Activated gamma-delta T cell (primary cell): Measurements from ENCODE around the gene RPS6KA6.
"Not testable (repeated sequence)": the region's sequence is repeated elsewhere in the genome, so short reads cannot be mapped to it uniquely, and the experiment has no call there.

Experiments
- DNase-seq: peaks from one replicate; lab custom pipeline; 2025; lab: John Stamatoyannopoulos, UW

Gene RPS6KA6

DNA sequence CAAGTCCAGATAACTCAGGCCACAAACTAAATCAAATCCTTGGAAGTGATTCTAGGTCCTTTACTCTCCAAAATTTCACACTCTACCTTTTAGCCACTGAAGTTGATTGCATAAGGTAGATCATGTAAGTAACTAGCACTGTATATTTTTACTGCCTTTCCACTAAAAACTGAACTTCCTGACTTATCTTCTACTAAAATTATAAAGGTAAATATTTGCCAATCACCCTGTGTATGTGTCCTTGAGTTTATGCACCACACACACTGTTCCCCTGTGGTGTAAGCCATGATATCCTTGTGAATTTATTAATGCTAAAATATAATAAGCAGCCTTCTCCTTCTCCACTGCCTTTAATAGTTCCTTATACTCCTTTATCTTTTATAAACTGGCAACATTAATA is 25.6 kb downstream of the RPS6KA6 start:
- DNase-seq = no peak

DNA sequence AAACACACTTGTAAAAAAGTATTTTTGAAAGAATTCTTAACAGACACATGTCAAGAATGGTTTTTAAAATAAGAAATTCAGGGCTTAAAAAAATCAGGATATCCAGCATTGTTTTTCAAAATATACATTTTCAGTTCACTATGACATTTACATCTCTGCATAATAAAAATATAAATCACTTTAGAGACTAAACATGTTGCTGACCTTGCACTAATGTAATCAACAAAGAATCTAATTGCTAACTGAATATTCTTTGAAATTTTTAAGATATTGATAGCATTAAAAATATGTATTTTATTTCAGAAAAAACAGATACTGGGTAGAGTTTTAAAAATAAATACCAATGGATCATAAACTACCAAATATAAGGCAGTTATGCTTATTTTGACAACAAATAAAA is 26.4 kb downstream of the RPS6KA6 start:
- DNase-seq = no peak

DNA sequence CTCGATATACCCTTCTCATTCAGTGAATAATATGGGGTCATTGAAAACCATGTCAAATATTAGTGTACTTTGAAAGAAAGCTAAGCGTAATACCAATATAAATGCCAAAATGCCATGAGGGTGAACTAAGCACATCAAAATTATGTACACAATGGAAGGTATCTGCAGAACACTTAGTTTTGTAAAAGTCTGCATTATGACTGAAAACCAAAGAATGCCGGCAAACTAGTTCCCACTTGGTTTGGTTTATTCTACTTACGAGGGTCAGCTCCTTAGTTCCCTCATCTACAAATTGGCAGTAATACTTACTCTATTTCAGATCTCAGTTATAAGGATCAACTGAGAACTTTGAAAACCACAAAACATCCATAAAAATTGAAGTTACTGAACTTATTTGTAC is 27.3 kb downstream of the RPS6KA6 start:
- no peak for DNase-seq

DNA sequence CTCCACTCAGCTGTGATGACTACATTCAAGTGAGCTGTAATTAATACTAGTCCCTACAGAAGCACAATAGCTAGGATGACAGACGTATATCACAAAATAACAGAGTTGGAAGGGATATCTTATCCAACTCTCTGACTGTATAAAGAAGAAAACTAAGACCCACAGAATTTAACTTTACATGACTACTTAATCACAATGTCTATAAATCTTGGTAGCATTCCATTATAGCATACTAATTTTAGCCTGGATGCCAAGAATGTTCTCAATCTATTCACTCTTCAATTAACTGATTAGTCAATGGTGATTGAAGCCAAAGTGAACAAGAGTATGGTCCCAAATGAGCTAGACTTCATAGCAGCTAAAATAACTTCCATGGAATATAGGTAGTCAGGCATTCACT is 31.2 kb downstream of the RPS6KA6 start:
- DNase-seq = no peak

DNA sequence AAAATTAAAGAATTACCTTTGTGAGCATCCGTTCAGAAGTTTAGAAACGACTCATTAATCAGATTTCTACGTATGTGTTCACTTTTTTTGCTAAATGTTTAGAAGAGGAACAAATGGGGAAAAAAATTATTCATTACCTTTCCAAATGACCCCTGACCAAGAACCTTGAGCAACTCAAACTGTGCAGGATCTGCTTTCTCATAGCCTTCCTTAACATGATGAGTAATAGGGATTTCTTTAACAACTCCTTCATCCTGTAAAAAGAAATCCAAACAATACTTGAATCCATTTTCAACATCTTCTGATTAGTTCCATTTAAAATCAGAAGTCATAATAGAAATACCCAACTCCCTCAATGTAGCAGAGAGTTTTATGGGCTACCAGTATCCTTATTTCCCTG is 32.1 kb downstream of the RPS6KA6 start:
- DNase-seq = no peak

DNA sequence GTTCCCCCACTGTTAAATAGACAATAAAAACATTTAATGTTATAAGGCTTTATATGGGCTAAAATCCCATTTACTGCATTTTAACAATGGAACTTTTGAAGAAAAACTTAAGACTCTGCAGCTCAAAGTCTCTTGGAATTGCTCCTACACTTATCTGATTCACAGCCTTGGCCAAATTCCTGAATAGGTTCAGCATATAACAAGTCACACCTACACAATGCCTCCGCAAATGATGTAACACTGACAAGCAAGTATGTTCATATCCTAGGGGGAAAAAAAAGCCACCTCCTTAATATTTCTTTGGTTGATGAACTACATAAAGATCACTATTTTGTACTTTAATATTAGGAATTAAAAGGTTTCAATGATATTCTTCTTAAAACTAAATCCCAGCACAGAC is 34.5 kb downstream of the RPS6KA6 start:
- DNase-seq = no peak

DNA sequence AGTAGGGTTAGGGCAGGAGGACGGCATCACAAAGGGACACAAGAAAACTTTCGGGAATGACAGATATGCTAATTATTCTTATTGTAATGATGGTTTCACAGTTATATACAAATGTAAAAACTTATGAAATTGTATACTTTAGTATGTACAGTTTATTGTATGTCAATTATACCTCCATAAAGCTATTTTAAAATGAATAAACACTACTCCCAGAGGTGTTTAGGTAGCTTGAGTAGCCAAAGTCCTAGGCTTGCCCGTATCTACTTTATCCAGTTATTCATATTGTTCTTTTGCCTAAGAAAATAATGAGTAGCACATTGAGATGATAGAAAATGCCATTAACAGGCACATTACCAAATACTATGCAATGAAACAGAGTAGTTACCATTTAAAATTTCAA is 43.0 kb downstream of the RPS6KA6 start:
- DNase-seq = no peak

DNA sequence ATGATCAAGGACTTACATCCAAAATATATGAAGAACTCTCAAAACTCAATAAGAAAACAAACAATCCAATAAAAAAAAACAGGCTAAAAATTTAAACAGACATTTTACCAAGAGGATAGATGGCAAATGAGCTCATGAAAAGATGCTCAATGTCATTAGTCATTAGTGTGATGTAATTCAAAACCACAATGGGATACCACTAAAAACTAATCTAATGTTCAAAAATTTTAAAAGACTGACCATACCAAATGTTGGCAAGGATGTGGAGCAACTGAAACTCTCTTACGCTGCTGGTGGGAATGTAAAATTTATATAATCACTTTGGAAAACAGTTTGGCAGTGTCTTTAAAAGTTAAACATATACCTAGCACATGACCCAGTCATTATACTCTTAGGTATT is 43.7 kb downstream of the RPS6KA6 start:
- no peak for DNase-seq

DNA sequence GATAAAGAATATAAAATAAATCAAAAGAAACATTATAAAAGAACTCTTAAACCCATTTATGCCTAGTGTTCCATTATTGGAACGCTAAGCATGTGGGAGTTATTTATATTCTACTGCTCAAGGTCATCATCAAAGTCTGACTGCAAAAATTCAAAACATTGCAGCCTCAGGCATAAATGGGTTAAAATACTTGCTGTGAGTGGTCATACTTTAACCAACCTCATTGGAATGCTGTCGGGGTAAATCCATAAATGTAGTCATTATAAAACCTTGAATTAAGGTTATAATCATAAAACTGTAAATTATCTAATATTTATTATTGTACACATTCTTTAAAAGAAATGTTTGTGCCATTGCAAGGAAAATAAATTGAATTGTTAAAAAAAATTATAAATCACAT is 55.0 kb downstream of the RPS6KA6 start:
- DNase-seq = no peak

DNA sequence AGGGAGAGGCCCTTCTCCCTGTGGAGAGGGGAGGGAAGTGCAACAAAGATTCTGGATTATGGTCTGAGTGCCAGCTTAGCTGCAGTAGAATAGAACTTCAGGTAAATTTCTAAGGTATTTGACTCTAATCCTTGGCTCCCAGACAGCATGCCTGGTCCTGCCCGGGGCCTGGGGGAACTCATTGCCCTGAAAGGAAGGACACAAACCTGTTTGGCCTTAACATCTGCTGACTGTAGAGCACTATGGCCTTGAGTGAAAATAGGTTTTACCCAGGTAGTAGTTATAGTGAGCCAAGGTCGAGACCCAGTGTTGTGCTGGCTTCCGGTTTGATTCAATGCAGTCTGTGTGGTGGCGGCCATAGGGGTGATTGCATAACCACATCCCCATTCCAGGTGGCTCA is 64.4 kb downstream of the RPS6KA6 start:
- no peak for DNase-seq

DNA sequence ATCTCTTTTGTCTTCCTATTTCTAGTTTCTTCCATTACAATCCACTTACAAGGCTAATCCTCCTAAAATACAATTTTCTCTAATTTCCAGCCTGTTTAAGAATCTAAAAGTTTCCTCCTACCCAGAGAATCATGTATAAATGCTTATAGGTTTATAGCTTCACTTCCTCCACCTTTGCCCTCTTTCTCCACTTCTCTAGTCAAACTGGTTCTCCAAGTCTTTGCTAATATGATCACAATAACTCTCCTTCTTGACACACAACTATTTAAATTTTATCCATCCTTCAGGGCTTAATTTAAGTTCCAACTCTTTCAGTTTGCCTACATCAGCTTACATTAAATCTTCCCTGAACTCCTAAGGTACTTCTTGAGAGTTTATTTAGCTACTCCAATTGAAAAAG is 69.2 kb downstream of the RPS6KA6 start:
- DNase-seq = no peak

DNA sequence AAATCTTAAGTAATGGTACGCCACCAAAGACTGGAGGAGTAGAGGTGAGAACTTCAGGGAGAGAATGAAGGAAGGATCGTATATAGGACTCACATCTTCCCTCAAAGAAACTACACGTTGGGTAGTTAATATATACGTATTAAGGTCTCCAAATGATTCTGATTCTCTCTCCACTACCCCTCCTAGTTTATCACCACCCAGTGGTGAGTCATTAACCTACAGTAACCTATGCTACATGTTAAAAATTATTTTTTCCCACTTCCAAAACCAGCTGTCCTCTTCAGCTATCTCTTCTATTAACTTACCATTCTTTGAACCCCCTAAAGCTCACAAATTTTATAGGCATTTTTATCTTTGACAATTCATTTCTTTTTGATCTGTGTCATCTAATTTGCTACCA is 69.7 kb downstream of the RPS6KA6 start:
- DNase-seq = no peak

DNA sequence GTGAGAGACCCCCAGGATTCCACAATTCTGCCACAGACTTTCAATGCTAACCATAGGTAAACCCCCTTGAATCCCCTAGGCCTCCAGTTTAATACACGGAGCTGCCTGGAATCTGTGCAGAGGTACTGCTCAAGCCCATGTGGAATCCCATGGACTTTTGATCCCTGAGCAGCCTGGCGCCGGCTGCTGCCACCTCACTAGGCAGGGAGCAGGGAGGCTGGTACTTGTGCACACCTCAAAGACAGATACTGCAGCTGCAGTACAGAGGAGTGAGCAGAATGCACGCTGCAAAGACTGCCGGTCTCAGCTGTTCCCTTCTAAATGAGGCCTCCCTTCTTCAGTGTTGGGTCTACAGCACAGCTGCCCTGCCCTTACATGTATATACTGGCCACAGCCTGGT is 79.4 kb downstream of the RPS6KA6 start:
- DNase-seq = no peak

DNA sequence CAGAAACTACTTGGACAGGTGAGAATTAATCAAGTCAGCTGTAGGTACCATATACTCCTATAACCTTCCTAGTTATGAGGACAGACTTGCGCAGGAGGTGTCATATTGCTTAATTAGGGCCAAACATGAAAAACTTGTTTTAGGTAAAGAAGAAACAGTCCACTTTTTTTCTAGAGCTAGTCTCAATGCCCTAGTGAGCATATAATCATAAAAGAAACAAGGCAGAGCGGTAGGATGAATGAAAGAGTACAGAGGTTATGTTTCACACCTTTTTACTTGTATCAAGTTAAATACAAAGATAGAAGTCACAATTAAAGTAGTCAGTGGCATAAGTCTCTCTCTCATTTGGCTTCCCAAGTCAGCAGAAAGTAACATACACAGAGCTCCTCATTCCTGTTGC is 88.9 kb downstream of the RPS6KA6 start:
- DNase-seq = no peak

DNA sequence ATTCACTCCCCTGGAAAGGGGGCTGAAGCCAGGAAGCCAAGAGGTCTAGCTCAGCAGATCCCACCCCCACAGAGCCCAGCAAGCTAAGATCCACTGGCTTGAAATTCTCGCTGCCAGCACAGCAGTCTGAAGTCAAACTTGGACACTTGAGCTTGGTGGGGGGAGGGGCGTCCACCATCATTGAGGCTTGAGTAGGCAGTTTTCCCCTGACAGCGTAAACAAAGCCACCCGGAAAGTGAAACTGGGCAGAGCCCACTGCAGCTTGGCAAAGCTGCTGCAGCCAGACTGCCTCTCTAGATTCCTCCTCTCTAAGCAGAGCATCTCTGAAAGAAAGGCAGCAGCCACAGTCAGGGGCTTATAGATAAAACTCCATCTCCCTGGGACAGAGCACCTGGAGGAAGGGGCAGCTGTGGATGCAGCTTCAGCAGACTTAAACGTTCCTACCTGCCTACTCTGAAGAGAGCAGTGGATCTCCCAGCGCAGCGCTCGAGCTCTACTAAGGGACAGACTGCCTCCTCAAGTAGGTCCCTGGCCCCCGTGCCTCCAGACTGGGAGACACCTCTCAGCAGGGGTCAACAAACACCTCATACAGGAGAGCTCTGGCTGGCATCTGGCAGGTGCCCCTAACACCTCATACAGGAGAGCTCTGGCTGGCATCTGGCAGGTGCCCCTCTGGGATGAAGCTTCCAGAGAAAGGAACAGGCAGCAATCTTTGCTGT is 108.4 kb downstream of the RPS6KA6 start:
- not testable (repeated sequence) for DNase-seq

DNA sequence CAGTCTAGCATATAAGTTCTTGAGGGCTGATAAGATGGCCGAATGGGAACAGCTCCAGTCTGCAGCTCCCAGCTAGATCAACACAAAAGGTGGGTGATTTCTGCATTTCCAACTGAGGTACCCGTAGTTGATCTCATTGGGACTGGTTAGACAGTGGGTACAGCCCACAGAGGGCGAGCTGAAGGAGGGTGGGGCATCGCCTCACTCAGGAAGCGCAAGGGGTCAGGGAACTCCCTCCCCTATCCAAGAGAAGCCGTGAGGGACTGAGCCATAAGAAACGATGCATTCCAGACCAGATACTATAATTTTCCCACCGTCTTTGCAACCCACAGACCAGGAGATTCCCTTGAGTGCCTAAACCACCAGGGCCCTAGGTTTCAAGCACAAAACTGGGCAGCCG is 109.0 kb downstream of the RPS6KA6 start:
- no peak for DNase-seq

DNA sequence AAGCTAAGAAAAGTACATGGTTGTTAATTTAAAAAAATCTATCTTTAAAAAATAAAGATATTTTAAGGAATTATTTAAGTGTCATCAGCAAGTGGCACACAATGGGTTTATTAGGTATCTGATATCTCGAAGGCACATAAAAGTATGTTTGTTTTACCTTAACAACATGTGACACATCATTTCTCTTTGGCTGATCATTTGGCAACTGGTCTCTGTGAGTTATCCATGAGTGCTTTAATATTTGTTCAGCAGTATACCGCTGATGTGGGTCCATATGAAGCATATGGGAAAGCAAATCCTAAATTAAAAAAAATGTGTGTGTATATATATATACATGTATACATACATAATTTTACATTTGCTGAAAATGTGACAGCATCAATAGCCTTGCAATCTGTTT is 123.2 kb downstream of the RPS6KA6 start:
- DNase-seq = no peak

DNA sequence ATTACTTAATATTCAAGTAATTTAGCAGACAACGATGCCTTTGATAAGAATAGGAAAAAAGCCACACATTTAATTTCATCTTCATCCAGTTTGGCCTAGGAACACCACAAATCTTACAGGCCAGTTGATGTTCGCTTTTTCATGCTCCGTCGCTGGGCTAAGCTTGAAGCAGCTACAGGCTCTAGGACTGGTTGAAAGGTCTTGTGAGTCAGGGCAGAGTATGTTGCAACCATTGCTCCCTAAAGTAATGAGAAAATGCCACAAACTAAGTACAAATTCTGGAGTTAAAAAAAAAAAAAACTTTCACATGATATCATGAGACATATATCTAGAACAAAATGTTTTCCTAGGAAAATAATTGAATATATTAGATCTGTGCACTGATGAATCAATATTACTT is 123.8 kb downstream of the RPS6KA6 start:
- no peak for DNase-seq

DNA sequence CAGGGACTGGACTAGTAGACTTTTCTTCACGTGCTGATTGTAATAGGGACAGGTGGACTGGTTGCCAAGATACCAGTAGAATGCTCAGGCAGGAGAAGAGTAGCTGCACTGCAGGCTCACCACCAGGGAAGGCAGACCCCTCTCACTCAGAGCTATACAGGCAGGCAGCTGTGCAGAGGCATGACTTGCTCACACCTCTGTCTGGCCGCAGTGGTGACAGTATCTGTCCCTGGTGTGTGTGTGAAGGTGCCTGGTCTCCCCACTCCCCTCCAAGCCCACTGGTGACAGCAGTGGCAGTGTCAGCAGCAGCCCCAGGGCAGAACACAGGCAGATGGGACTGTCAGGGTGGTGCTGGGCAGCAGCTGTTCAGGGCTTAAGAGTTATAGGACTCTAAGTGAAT is 140.7 kb downstream of the RPS6KA6 start:
- DNase-seq = no peak

DNA sequence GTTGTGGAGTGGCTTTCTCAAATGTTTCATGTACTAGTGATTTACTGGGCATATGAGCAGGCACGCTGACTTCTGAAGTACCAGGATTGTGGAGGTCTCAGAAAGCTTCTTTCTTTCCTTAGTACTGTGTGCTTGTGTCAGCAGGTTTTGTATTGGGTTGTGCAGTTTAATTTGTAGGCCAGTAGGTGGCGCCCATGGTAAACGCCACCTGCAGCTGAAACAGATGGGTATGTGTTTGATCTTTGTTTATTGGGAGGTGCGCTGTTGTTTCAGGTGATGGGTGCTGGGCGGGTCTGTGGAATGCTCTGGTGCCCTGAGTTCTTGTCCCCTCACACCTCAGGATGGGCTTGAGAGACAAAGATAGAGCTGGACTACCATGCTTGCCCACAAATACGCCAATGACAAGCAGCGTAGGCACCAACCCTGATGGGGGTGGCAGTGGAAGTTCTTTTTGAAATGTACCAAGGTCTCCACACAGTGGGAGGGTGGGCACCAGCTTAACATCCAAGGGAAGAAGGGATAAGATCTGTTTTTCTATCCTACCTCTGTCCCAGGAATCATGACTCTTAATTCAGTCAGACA is 141.5 kb downstream of the RPS6KA6 start:
- no peak for DNase-seq

DNA sequence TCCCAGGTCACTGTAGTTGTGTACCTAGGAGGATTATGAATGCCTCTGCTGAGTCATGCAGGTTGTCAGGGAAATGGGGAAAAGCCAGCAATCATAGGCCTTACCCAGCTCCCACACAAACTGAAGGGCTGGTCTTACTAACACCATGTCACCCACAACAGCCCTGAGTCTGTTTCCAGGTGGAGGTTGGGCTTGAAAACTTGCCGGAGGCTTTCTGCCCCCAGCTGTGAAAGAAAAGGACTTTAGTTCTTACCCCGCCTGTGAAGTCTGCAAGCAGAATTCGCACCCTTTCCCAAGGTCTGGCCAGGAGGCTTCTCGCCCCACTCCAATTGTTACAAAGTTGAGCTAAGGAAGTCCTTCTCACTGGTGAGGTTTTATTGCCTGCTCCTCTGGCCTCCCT is 143.9 kb downstream of the RPS6KA6 start:
- DNase-seq = no peak
